Uterus (tissue), 2 donors: ENCODE measurements around the gene FERMT3.

Experiments
- CTCF ChIP-seq, 4 experiments: fragments of 200-600 bp in 2 of 4; fragments of 450-650 bp in 2 of 4; sonication (generic) in 2 of 4; IDR thresholded peaks; one replicate each; pipeline ENCODE4 v1.5.1; 2016 to 2019; ENCODE audit warnings: antibody characterized with exemption in 4 of 4, mild to moderate bottlenecking in 2 of 4, moderate library complexity in 1 of 4
- POLR2A ChIP-seq, 2 donors: fragments of 450-650 bp; IDR thresholded peaks; one replicate each; pipeline ENCODE4 v1.6.1; 2016; ENCODE audit warnings: antibody characterized with exemption in 2 of 2, mild to moderate bottlenecking in 1 of 2, moderate library complexity in 1 of 2

- TF ChIP-seq CTCF (IDR thresholded peaks at IDR 0.05) = no peak
- no peak for TF ChIP-seq POLR2A (IDR thresholded peaks at IDR 0.05)
Observed at GRCh38 chr11:64224891-64225607, 18.5 kb downstream of the FERMT3 start.
